Gastroesophageal sphincter (tissue), 3 donors: ENCODE data around the gene SEMA4D.

Source experiments
- CTCF ChIP-seq, 4 experiments: fragments of 200-600 bp in 2 of 4; fragments of 450-650 bp in 2 of 4; sonication (generic) in 1 of 4; IDR thresholded peaks; one replicate each; pipeline ENCODE4 v1.5.1; 2017 to 2019; ENCODE audit warnings: antibody characterized with exemption in 4 of 4, mild to moderate bottlenecking in 2 of 4, moderate library complexity in 2 of 4
- POLR2A ChIP-seq, 2 donors: fragments of 450-650 bp; IDR thresholded peaks; one replicate each; pipeline ENCODE4 v1.6.1; 2017; ENCODE audit warnings: antibody characterized with exemption in 2 of 2, mild to moderate bottlenecking in 2 of 2, moderate library complexity in 1 of 2
- POLR2AphosphoS5 ChIP-seq: sonication (generic); formaldehyde crosslinking; IDR thresholded peaks from one replicate; pipeline ENCODE4 v1.6.1; 2017; ENCODE audit warnings: antibody characterized with exemption

- TF ChIP-seq CTCF (IDR thresholded peaks at IDR 0.05) (no peak), POLR2A (IDR thresholded peaks at IDR 0.05) (no peak), POLR2AphosphoS5 (no peak)
Observed at GRCh38 chr9:89505048-89505447, 7.1 kb upstream of the SEMA4D start.
